Umbilical cord (tissue), 2 donors: ENCODE results near the gene RNF128. TPM values are rescaled to one million over a fixed set of nuclear protein-coding genes. Genes with fewer than 3 reads are reported as not detected.

Experiments used
- DNase-seq: peaks from one replicate; pipeline ENCODE4 v3.0.0-alpha.2; 2015; ENCODE audit warnings: low spot score
- total RNA-seq: library from RNA; depleted of rRNA; stranded (reverse); fragments of >200 nt; gene quantifications from one replicate; pipeline ENCODE4 v1.2.3, GENCODE V29; 2014; ENCODE audit warnings: low replicate concordance; ENCODE audit not compliant: insufficient read depth

The RNF128 gene
- 7.9 TPM for total RNA-seq

DNA sequence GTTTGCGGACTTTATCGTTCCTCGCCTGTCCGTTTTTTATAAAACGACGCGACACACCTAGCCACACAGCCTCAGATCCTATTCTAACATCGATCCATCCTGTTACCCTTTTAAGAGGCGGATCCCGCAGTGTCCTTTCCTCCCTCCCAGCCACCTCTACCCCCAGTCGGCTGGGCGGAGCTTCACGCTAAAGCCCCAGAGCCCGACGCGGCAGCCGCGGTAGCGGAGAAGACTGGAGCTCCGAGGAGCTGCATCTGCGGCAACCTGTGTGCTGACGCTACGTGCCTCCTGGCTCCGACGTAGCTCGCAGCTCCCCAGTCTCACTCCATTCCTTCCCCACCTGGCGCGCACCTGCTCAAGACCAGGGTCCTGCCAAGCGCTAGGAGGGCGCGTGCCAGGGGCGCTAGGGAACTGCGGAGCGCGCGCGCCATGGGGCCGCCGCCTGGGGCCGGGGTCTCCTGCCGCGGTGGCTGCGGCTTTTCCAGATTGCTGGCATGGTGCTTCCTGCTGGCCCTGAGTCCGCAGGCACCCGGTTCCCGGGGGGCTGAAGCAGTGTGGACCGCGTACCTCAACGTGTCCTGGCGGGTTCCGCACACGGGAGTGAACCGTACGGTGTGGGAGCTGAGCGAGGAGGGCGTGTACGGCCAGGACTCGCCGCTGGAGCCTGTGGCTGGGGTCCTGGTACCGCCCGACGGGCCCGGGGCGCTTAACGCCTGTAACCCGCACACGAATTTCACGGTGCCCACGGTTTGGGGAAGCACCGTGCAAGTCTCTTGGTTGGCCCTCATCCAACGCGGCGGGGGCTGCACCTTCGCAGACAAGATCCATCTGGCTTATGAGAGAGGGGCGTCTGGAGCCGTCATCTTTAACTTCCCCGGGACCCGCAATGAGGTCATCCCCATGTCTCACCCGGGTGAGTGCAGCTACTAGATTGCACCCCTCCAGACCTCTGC lies at the start of gene RNF128:
Gene RNF128, plus strand, starts transcription at position 217 of the 953 bp plus-strand sequence. Its CDS starts 213 bp downstream, at position 430.
- DNase-seq, result peak; percentile 0

DNA sequence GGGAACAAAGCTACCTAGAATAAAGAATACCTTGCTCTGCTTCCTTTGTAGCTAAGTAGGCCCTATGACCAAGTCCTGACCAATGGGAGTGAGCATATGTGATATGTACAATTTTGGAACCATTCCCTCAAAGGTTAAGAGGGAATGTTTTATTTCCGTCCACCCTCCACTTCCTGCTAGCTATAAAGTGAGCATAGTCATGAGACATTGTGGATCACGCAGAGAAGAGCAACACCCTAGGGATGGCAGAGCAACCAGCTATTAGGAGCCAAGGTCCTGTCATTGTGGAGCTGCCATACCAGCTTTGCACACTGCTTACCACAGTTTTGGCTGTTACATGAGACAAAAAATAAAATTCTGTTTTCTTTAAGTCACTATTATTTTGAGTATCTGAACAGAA lies 45.8 kb upstream of the RNF128 start:
- DNase-seq, result no peak

DNA sequence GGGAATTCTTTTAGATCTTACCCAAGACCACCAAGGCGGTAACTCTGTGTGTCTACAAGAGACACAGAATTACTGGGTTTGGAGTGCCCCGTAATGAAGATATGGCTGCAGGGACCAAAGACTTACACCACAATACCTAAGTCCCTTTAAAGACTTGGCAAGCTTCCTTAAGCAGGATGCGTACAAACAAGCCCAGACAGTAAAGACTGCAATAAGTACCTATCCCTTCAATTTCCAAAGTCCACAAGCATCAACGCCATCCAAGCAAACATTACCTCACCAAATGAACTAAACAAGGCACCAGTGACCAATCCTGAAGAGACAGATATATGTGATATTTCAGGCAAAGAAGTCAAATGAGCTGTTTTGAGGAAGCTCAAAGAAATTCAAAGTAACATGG lies 42.3 kb upstream of the RNF128 start:
- no peak for DNase-seq

- DNase-seq, result no peak
Measured at GRCh38 chrX:106692425-106693065, 34.0 kb upstream of the RNF128 start.

DNA sequence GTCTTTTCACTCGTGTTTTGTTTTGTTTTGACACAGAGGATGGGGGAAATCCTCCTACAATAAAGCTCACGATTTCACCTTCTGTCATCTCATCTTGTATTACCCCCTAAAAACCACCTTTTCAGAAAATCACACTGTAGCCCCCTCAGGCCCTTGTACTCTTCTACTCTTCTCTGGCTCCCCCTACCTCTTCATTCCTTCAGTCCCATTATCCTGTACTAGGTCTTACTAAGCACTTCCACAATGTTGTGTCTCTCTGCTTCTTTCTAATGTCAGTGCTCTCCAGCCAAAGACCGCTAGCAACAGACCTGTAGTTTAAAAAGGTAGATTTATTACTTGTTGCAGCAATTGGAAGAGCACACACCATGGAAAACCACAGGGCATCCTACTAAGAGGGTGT lies 30.0 kb upstream of the RNF128 start:
- no peak for DNase-seq

- DNase-seq, result no peak
Measured at GRCh38 chrX:106698693-106699092, 27.8 kb upstream of the RNF128 start.

GRCh38 chrX:106702636-106703035 lies 23.9 kb upstream of the RNF128 start:
- DNase-seq, result no peak

- DNase-seq, result no peak
Measured at GRCh38 chrX:106706466-106706865, 20.0 kb upstream of the RNF128 start.

GRCh38 chrX:106707771-106708454 lies 18.6 kb upstream of the RNF128 start:
- peak; percentile 65 for DNase-seq

- no peak for DNase-seq
Measured at GRCh38 chrX:106710771-106711170, 15.7 kb upstream of the RNF128 start.

GRCh38 chrX:106711375-106711774 lies 15.1 kb upstream of the RNF128 start:
- no peak for DNase-seq

DNA sequence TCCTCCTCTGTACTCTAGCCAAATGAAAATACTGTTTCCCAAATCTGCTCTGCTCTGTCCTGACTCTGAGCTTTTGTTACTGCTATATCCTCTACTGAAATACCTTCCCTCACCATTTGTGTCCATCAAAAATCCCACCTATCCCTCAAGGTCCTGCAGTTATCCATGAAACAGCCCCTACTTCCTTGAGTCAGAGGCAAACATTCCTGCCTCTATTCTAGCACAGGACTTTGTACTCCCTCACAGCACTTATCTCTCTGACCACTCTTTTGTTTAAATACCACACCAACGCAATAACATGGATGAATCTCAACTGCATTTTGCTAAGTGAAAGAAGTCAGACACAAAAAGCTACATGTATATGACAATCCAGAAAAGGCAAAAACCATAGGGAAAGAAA lies 10.5 kb upstream of the RNF128 start:
- DNase-seq, result no peak

DNA sequence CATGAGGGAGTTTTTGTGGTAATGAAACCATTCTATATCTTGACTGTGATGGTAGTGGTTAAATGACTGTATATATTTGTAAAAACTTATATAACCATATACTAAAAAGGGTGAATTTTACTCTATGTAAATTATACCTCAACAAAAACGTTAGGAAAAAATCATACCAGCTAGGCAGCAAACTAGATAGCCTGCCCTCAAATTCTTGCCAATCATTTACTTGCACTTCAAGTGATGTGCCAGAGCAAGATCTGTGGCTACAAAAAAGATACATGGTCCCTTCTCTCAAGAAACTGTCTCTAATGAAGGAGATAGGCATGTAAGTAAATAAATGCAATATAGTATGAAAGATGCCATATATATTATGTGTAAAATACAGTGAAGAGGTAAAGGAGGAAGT lies 10.0 kb upstream of the RNF128 start:
- no peak for DNase-seq

- no peak for DNase-seq
Measured at GRCh38 chrX:106718709-106719108, 7.8 kb upstream of the RNF128 start.

- no peak for DNase-seq
Measured at GRCh38 chrX:106725931-106726330, 570 bp upstream of the RNF128 start.

GRCh38 chrX:106728337-106728736 lies 1.8 kb downstream of the RNF128 start:
- DNase-seq, result no peak

DNA sequence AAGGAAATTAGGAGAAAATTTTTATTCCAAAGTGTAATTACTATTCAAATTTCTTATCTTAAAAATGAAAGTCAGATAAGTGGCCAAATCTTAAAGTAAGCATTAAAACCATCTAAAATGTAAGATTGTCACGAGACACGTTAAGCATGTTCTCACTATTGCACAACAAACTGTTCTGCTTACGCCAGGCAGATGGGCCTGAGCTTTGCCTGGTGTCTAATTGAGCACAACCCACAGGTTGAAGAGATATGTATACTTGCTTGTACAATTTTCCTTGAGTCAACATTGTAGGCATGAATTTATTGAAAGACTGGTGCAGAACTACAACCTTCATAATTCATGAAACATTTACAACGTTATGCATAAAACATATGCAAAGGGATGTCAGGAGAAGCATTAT lies 3.9 kb downstream of the RNF128 start:
- no peak for DNase-seq

DNA sequence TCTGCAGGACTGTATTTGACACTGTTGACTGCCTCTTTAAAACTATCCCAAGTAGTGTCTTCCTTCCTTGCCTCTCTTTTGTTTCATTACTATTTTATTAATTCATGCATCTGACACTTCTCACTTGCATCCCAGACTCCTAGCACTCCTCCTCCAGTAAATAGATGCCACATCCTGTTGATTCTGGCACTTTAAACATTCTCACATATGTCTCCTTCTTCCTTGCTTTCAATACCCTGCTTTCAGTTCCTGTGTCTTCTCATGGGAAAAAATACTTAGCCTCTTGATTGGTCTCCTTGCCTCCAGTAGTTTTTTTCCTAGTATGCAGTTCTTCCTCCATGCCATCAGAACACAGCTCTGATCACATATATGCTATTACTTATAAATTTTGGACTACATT lies 5.1 kb downstream of the RNF128 start:
- no peak for DNase-seq

GRCh38 chrX:106734827-106735226 lies 8.3 kb downstream of the RNF128 start:
- no peak for DNase-seq

DNA sequence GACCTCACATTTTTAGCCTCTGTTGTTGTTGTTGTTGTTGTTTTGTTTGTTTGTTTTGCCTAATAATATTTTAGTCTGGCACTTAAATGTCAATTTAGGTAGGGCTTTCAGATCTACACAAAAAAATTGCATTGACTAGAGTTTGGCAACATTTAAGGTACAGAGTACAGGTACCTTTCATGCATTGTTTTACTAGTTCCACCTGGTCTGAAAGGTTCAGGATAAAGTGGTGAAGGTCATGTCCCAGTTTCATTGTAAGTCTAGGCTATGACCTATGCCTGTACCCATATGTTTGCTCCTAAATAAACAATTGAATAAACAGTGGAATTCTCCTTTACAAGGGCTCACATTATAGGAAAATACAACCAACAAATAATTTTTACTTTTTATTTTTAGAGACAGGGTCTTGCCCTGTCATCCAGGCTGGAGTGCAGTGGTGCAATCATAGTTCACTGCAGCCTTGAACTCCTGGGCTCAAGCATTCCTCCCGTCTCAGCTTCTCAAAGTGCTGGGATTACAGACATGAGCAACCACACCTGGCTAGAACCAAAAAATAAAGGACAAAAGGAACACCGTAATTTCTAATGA lies 13.8 kb downstream of the RNF128 start:
- DNase-seq, result no peak

GRCh38 chrX:106742193-106742592 lies 15.7 kb downstream of the RNF128 start:
- peak; percentile 6 for DNase-seq

DNA sequence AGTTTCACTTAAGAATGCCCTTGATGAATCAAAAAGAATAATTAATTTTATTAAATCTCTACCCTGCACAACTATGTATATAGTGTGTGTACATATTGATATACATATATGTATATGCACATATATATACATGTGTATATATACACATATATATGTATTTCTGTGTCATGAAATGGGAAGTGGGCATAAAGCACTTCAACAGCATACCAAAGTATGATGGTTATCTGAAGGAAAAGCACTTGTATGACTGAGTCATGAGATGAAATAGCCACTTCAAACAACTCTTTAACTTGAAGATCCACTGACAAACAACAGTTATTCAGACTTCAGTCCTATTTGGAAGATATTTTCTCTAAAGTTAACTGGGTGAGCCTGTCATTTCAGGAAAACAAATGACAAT lies 16.3 kb downstream of the RNF128 start:
- DNase-seq, result no peak
